Hepatocyte (in vitro differentiated cells): ENCODE results near the gene SH2B2.

Source experiments
- EZH2 ChIP-seq: fragments of 200-600 bp; sonication (generic); IDR thresholded peaks from 2 replicates; pipeline ENCODE4 v1.6.1; 2016; ENCODE audit warnings: antibody characterized with exemption, mild to moderate bottlenecking, borderline replicate concordance
- EZH2phosphoT487 ChIP-seq: fragments of 200-600 bp; sonication (generic); IDR thresholded peaks from one replicate; pipeline ENCODE4 v1.6.1; 2018; ENCODE audit warnings: antibody characterized with exemption, mild to moderate bottlenecking, low read depth, moderate library complexity; ENCODE audit not compliant: unreplicated experiment, severe bottlenecking
- TF ChIP-seq, protein P1 (sequence below): fragments of 200-600 bp; sonication (generic); IDR thresholded peaks from 2 replicates; pipeline ENCODE4 v1.5.1; 2016; ENCODE audit warnings: antibody characterized with exemption, mild to moderate bottlenecking; ENCODE audit not compliant: poor library complexity

DNA sequence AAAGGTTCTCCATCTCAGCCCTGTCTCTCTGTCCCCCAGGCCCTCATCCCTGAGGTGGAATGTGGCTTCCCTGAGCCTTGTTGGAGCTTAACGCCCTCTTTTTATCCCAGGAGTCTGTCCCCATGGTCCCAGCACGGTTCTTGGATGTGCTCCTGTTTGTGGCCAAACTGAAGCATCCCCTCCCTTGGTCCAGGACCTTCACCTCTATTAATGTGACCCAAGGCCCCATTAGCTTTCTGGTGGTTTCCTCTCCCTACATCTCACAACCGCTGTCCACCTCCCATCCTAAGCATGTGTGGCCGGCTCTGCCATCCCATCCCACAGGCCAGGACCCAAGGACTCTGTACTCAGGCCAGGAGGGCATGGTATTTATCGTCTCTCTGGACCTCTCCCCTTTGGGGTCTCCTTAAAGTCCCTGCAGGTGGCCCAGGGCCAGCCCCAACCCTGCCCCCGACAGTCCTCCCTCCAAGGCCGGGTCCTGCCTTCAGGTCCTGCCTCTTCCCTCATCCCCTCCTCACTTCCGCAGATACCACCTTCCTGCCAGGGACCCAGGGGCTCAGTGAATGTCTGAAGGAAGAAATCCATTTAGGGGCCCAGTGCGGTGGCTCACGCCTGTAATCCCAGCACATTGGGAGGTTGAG is 15.4 kb upstream of the SH2B2 start:
- TF ChIP-seq, protein P1, sequence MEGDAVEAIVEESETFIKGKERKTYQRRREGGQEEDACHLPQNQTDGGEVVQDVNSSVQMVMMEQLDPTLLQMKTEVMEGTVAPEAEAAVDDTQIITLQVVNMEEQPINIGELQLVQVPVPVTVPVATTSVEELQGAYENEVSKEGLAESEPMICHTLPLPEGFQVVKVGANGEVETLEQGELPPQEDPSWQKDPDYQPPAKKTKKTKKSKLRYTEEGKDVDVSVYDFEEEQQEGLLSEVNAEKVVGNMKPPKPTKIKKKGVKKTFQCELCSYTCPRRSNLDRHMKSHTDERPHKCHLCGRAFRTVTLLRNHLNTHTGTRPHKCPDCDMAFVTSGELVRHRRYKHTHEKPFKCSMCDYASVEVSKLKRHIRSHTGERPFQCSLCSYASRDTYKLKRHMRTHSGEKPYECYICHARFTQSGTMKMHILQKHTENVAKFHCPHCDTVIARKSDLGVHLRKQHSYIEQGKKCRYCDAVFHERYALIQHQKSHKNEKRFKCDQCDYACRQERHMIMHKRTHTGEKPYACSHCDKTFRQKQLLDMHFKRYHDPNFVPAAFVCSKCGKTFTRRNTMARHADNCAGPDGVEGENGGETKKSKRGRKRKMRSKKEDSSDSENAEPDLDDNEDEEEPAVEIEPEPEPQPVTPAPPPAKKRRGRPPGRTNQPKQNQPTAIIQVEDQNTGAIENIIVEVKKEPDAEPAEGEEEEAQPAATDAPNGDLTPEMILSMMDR: no peak
- TF ChIP-seq EZH2 (no peak), EZH2phosphoT487 (no peak)
